H9 (cell line): ENCODE results near the gene MAP2K3. TPM values are rescaled to one million over a fixed set of nuclear protein-coding genes. Genes with fewer than 3 reads are reported as not detected.

Experiments
- DNase-seq: peaks from one replicate; pipeline ENCODE4 v3.0.0-alpha.2; 2017
- H2AFZ ChIP-seq: one replicate; pipeline ENCODE4 v1.6.1; 2013; ENCODE audit warnings: mild to moderate bottlenecking, low read length, control low read depth, moderate library complexity
- H2AK5ac ChIP-seq: 2 replicates; pipeline ENCODE4 v1.6.1; 2013; ENCODE audit warnings: low read length, control low read depth, mixed read lengths; ENCODE audit not compliant: insufficient read length
- H2BK120ac ChIP-seq: one replicate; pipeline ENCODE4 v1.6.1; 2013; ENCODE audit warnings: low read depth, mild to moderate bottlenecking, low read length, control low read depth, inconsistent platforms; ENCODE audit not compliant: poor library complexity, severe bottlenecking
- H2BK12ac ChIP-seq: 2 replicates; pipeline ENCODE4 v1.6.1; 2013; ENCODE audit warnings: low read length, control low read depth, mixed read lengths, low read depth; ENCODE audit not compliant: insufficient read length
- H2BK15ac ChIP-seq: 2 replicates; pipeline ENCODE4 v1.6.1; 2013; ENCODE audit warnings: low read depth, low read length, control low read depth
- H2BK20ac ChIP-seq: one replicate; pipeline ENCODE4 v1.6.1; 2013; ENCODE audit warnings: low read depth, mild to moderate bottlenecking, low read length, control low read depth, inconsistent platforms; ENCODE audit not compliant: poor library complexity, severe bottlenecking
- H2BK5ac ChIP-seq: 2 replicates; pipeline ENCODE4 v1.6.1; 2013; ENCODE audit warnings: low read length, control low read depth, mixed read lengths; ENCODE audit not compliant: insufficient read length
- H3K14ac ChIP-seq: 2 replicates; pipeline ENCODE4 v1.6.1; 2013; ENCODE audit warnings: low read length, control low read depth; ENCODE audit not compliant: insufficient read depth
- H3K18ac ChIP-seq: 2 replicates; pipeline ENCODE4 v1.6.1; 2013; ENCODE audit warnings: low read depth, mild to moderate bottlenecking, mixed read lengths, low read length, control low read depth; ENCODE audit not compliant: insufficient read length
- H3K23ac ChIP-seq: 2 replicates; pipeline ENCODE4 v1.6.1; 2013; ENCODE audit warnings: low read length, control low read depth, mixed read lengths, low read depth; ENCODE audit not compliant: insufficient read length
- H3K23me2 ChIP-seq: 2 replicates; pipeline ENCODE4 v1.6.1; 2013; ENCODE audit warnings: low read depth, mild to moderate bottlenecking, mixed read lengths, low read length, control low read depth; ENCODE audit not compliant: insufficient read length, poor library complexity, severe bottlenecking
- H3K27ac ChIP-seq: 2 replicates; pipeline ENCODE4 v1.5.1; 2013; ENCODE audit warnings: low read length, control low read depth, mixed read lengths, low read depth; ENCODE audit not compliant: insufficient read length
- H3K27me3 ChIP-seq: 2 replicates; pipeline ENCODE4 v1.6.1; 2013; ENCODE audit warnings: low read length, control low read depth, inconsistent platforms; ENCODE audit not compliant: insufficient read depth
- H3K4ac ChIP-seq: 2 replicates; pipeline ENCODE4 v1.6.1; 2013; ENCODE audit warnings: low read depth, mild to moderate bottlenecking, control low read depth, inconsistent platforms, low read length, moderate library complexity
- H3K4me1 ChIP-seq: 2 replicates; pipeline ENCODE4 v1.6.1; 2013; ENCODE audit warnings: low read length, control low read depth, inconsistent platforms; ENCODE audit not compliant: insufficient read depth
- H3K4me2 ChIP-seq: 2 replicates; pipeline ENCODE4 v1.6.1; 2013; ENCODE audit warnings: low read length, control low read depth, mixed read lengths; ENCODE audit not compliant: insufficient read length, insufficient read depth
- H3K56ac ChIP-seq: 2 replicates; pipeline ENCODE4 v1.6.1; 2013; ENCODE audit warnings: low read depth, mild to moderate bottlenecking, mixed read lengths, low read length, control low read depth; ENCODE audit not compliant: insufficient read length
- H3K79me1 ChIP-seq: 2 replicates; pipeline ENCODE4 v1.6.1; 2013; ENCODE audit warnings: low read depth, mild to moderate bottlenecking, moderate library complexity, low read length, control low read depth, inconsistent platforms; ENCODE audit not compliant: insufficient read depth, poor library complexity, severe bottlenecking
- H3K79me2 ChIP-seq: 2 replicates; pipeline ENCODE4 v1.6.1; 2013; ENCODE audit warnings: low read length, control low read depth, inconsistent platforms; ENCODE audit not compliant: insufficient read depth
- H3K9ac ChIP-seq: 2 replicates; pipeline ENCODE4 v1.6.1; 2013; ENCODE audit warnings: low read length, control low read depth, mixed read lengths; ENCODE audit not compliant: insufficient read length; ENCODE audit errors: extremely low read depth
- H3K9me3 ChIP-seq: one replicate; pipeline ENCODE4 v1.6.1; 2013; ENCODE audit warnings: low read depth, low read length, inconsistent platforms; ENCODE audit not compliant: control insufficient read depth
- H3T11ph ChIP-seq: one replicate; pipeline ENCODE4 v1.6.1; 2013; ENCODE audit warnings: mild to moderate bottlenecking, low read length, control low read depth, inconsistent platforms
- H4K20me1 ChIP-seq: one replicate; pipeline ENCODE4 v1.6.1; 2013; ENCODE audit not compliant: control insufficient read depth, insufficient read length, insufficient read depth
- H4K5ac ChIP-seq: 2 replicates; pipeline ENCODE4 v1.6.1; 2013; ENCODE audit warnings: low read depth, mild to moderate bottlenecking, mixed read lengths, low read length, control low read depth; ENCODE audit not compliant: insufficient read length
- H4K8ac ChIP-seq: replicated peaks from 2 replicates; pipeline ENCODE4 v1.6.1; 2013; ENCODE audit warnings: low read length, control low read depth, mixed read lengths, low read depth; ENCODE audit not compliant: insufficient read length
- H4K91ac ChIP-seq: 2 replicates; pipeline ENCODE4 v1.6.1; 2013; ENCODE audit warnings: low read depth, mild to moderate bottlenecking, moderate library complexity, mixed read lengths, low read length, control low read depth; ENCODE audit not compliant: insufficient read length
- H3K27ac Mint-ChIP-seq, 3 experiments: 2 replicates in 2 of 3; 3 replicates in 1 of 3; pipeline ENCODE4 v1.8.0; 2020 to 2021; ENCODE audit warnings: mixed read lengths in 3 of 3, mild to moderate bottlenecking in 1 of 3, moderate library complexity in 1 of 3
- H3K27me3 Mint-ChIP-seq: 2 replicates; pipeline ENCODE4 v1.8.0; 2021; ENCODE audit warnings: low read depth, mild to moderate bottlenecking, moderate library complexity, mixed read lengths
- H3K36me3 Mint-ChIP-seq, 3 experiments: 2 replicates in 2 of 3; 3 replicates in 1 of 3; pipeline ENCODE4 v1.8.0; 2020 to 2021; ENCODE audit warnings: low read depth in 3 of 3, mixed read lengths in 3 of 3; ENCODE audit not compliant: insufficient read depth in 1 of 3
- H3K4me1 Mint-ChIP-seq, 2 experiments: 2 replicates each; pipeline ENCODE4 v1.8.0; 2020; ENCODE audit warnings: mixed read lengths in 2 of 2
- H3K4me3 Mint-ChIP-seq, 2 experiments: 2 replicates in 1 of 2; 3 replicates in 1 of 2; pipeline ENCODE4 v1.8.0; 2020 to 2021; ENCODE audit warnings: mild to moderate bottlenecking in 2 of 2, mixed read lengths in 2 of 2, moderate library complexity in 1 of 2
- H3K9me3 Mint-ChIP-seq, 2 experiments: 2 replicates in 1 of 2; 3 replicates in 1 of 2; pipeline ENCODE4 v1.8.0; 2020; ENCODE audit warnings: mild to moderate bottlenecking in 2 of 2, mixed read lengths in 2 of 2, moderate library complexity in 1 of 2
- WGBS: extraction: QIAGEN DNeasy Blood & Tissue Kit; methylation state at CpG from one replicate; pipeline ENCODE4 v1.1.7; 2013; ENCODE audit warnings: missing lambda C conversion rate, low lambda C conversion rate, mixed read lengths; ENCODE audit not compliant: insufficient read length; ENCODE audit errors: extremely low coverage; 5-methylcytosine and 5-hydroxymethylcytosine counted together
- total RNA-seq: library from RNA; stranded (reverse); gene quantifications from 2 replicates; pipeline ENCODE4 v1.2.1, GENCODE V29; 2021
- TF ChIP-seq, protein P1 (sequence below): fragments of 200-600 bp; sonication (generic); conservative IDR thresholded peaks from 3 replicates; pipeline ENCODE4 v1.8.0; 2021; ENCODE audit warnings: antibody characterized with exemption, mild to moderate bottlenecking

The MAP2K3 gene
- total RNA-seq, 1 experiment from 2014 or later, result 26.1 TPM

DNA sequence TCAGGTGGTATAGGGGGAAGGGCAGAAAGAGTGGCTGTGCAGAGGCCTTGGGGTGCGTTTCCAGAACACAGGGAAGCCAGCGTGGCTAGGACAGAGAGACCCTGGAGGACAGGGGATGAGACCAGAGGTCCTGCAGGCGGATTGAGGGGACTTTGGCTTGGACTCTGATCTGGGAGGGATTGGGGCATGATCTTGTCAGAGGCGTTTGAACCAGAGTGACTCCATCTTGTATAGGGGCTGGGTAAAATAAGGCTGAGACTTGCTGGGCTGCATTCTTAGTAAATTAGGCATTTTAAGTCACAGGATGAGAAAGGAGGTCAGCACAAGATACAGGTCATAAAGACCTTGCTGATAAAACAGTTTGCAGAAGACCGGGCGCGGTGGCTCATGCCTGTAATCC lies 25.9 kb upstream of the MAP2K3 start:
- Histone ChIP-seq H3K79me1 (no peaks in the 10 kb centered on the region), H2AFZ (no peak overlapping the region), H2BK120ac (no peak overlapping the region), H3K79me2 (no peaks in the 10 kb centered on the region), H3K27ac (no peak overlapping the region), H3K4me1 (no peaks in the 10 kb centered on the region), H3K23ac (no peak overlapping the region), H3K9me3 (no peaks in the 10 kb centered on the region), H2AK5ac (no peak overlapping the region), H2BK15ac (peak overlapping the region; percentile 55; the same call in 1 of the 2 replicates), H4K8ac (no peak overlapping the region), H2BK12ac (no peak overlapping the region), H2BK20ac (no peak overlapping the region), H3K4me2 (no peak overlapping the region), H2BK5ac (no peak overlapping the region), H3K27me3 (no peaks in the 10 kb centered on the region), H3K9ac (no peak overlapping the region), H4K5ac (no peak overlapping the region), H3T11ph (no peak overlapping the region), H4K91ac (no peak overlapping the region), H3K56ac (no peak overlapping the region), H3K4ac (no peak overlapping the region), H4K20me1 (no peaks in the 10 kb centered on the region), H3K14ac (peak overlapping the region; percentile 66; the same call in 1 of the 2 replicates), H3K23me2 (peaks cover under 1% of the 10 kb centered on the region), H3K18ac (no peak overlapping the region)
- Mint-ChIP-seq H3K4me1 (peaks cover 24 to 37% of the 10 kb centered on the region in 2 experiments), H3K4me3 (no peak overlapping the region), H3K27ac (peak overlapping the region in 2 of 3 experiments; percentile 39 to 97; a peak in 3 of 7 replicates), H3K36me3 (no peaks in the 10 kb centered on the region), H3K9me3 (peaks cover 4 to 5% of the 10 kb centered on the region in 2 experiments; a peak in 2 of 5 replicates), H3K27me3 (no peaks in the 10 kb centered on the region; the same call in 1 of the 2 replicates)
- no peak for DNase-seq
- TF ChIP-seq, protein P1, sequence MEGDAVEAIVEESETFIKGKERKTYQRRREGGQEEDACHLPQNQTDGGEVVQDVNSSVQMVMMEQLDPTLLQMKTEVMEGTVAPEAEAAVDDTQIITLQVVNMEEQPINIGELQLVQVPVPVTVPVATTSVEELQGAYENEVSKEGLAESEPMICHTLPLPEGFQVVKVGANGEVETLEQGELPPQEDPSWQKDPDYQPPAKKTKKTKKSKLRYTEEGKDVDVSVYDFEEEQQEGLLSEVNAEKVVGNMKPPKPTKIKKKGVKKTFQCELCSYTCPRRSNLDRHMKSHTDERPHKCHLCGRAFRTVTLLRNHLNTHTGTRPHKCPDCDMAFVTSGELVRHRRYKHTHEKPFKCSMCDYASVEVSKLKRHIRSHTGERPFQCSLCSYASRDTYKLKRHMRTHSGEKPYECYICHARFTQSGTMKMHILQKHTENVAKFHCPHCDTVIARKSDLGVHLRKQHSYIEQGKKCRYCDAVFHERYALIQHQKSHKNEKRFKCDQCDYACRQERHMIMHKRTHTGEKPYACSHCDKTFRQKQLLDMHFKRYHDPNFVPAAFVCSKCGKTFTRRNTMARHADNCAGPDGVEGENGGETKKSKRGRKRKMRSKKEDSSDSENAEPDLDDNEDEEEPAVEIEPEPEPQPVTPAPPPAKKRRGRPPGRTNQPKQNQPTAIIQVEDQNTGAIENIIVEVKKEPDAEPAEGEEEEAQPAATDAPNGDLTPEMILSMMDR, result no peak
- no CpG with 5 or more reads among the region's 7 CpGs for WGBS
